GM21723 (cell line): Measurements from ENCODE around the gene TOR1B.
"Not testable (repeated sequence)": the region's sequence is repeated elsewhere in the genome, so short reads cannot be mapped to it uniquely, and the experiment has no call there.

Experiments
- ATAC-seq: cut with Tn5 transposase; IDR thresholded peaks from one replicate; pipeline ENCODE4 v1.9.1; 2021; ENCODE audit warnings: mild to moderate bottlenecking, moderate library complexity; ENCODE audit not compliant: unreplicated experiment

Gene TOR1B

GRCh38 chr9:129776096-129776495 is 26.9 kb upstream of the TOR1B start:
- not testable (repeated sequence) for ATAC-seq

- no peak for ATAC-seq
These were observed 26.4 kb upstream of the TOR1B start for GRCh38 chr9:129776566-129776937.

GRCh38 chr9:129776938-129777768 is 25.8 kb upstream of the TOR1B start:
- ATAC-seq, result no peak

GRCh38 chr9:129777769-129778130 is 25.2 kb upstream of the TOR1B start:
- ATAC-seq, result no peak

- no peak for ATAC-seq
These were observed 24.5 kb upstream of the TOR1B start for GRCh38 chr9:129778469-129778868.

- ATAC-seq, result no peak
These were observed 23.3 kb upstream of the TOR1B start for GRCh38 chr9:129779560-129780190.

GRCh38 chr9:129781131-129781530 is 21.9 kb upstream of the TOR1B start:
- no peak for ATAC-seq

GRCh38 chr9:129781981-129782380 is 21.0 kb upstream of the TOR1B start:
- ATAC-seq, result no peak

GRCh38 chr9:129783516-129784361 is 19.2 kb upstream of the TOR1B start:
- ATAC-seq, result no peak

GRCh38 chr9:129784970-129785369 is 18.0 kb upstream of the TOR1B start:
- not testable (repeated sequence) for ATAC-seq

GRCh38 chr9:129785866-129786265 is 17.1 kb upstream of the TOR1B start:
- no peak for ATAC-seq

- ATAC-seq, result no peak
These were observed 16.5 kb upstream of the TOR1B start for GRCh38 chr9:129786481-129786880.

GRCh38 chr9:129794549-129794948 is 8.4 kb upstream of the TOR1B start:
- no peak for ATAC-seq

- ATAC-seq, result not testable (repeated sequence)
These were observed 7.0 kb upstream of the TOR1B start for GRCh38 chr9:129796029-129796428.

- ATAC-seq, result no peak
These were observed 4.0 kb upstream of the TOR1B start for GRCh38 chr9:129798973-129799372.

GRCh38 chr9:129801504-129801903 is 1.5 kb upstream of the TOR1B start:
- ATAC-seq, result no peak

GRCh38 chr9:129803676-129804060 is 684 bp downstream of the TOR1B start:
- peak; percentile 13 for ATAC-seq

GRCh38 chr9:129806061-129806460 is 3.1 kb downstream of the TOR1B start:
- no peak for ATAC-seq

GRCh38 chr9:129809346-129809745 is 6.4 kb downstream of the TOR1B start:
- no peak for ATAC-seq

- no peak for ATAC-seq
These were observed 7.1 kb downstream of the TOR1B start for GRCh38 chr9:129810116-129810515.

GRCh38 chr9:129810788-129811187 is 7.8 kb downstream of the TOR1B start:
- ATAC-seq, result no peak

- ATAC-seq, result no peak
These were observed 9.0 kb downstream of the TOR1B start for GRCh38 chr9:129811967-129812363.
